ENCODE measurements around the gene ART4. TPM values are rescaled to one million over a fixed set of nuclear protein-coding genes. Genes with fewer than 3 reads are reported as not detected.
A peak's percentile ranks its signal among the peaks of the same experiment; 100 is the strongest.

The ART4 gene
- total RNA-seq, 1 donor from 2014 or later: 0.22 TPM

- Mint-ChIP-seq H3K4me3 (no peak within 1 kb of the TSS), H3K9me3 (no peaks in the 10 kb centered on the region), H3K36me3 (peaks cover 14% of the 10 kb centered on the region), H3K27me3 (no peaks in the 10 kb centered on the region), H3K27ac (no peak within 1 kb of the TSS), H3K4me1 (ENCODE audit: unreplicated experiment) (peaks cover 6% of the 10 kb centered on the region)
- DNase-seq (ENCODE audit: extremely low spot score, unreplicated experiment): peak; percentile 90
- TF ChIP-seq, protein P1, sequence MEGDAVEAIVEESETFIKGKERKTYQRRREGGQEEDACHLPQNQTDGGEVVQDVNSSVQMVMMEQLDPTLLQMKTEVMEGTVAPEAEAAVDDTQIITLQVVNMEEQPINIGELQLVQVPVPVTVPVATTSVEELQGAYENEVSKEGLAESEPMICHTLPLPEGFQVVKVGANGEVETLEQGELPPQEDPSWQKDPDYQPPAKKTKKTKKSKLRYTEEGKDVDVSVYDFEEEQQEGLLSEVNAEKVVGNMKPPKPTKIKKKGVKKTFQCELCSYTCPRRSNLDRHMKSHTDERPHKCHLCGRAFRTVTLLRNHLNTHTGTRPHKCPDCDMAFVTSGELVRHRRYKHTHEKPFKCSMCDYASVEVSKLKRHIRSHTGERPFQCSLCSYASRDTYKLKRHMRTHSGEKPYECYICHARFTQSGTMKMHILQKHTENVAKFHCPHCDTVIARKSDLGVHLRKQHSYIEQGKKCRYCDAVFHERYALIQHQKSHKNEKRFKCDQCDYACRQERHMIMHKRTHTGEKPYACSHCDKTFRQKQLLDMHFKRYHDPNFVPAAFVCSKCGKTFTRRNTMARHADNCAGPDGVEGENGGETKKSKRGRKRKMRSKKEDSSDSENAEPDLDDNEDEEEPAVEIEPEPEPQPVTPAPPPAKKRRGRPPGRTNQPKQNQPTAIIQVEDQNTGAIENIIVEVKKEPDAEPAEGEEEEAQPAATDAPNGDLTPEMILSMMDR (conservative IDR thresholded peaks at IDR 0.05): no peak
Measured at GRCh38 chr12:14803011-14803829, 40.1 kb downstream of the ART4 start, which contains the start of the genes C12orf60 and WBP11. C12orf60 (plus strand) TSS chr12:14803670; CDS start chr12:14822936, 19,266 bp downstream. WBP11 (minus strand) TSS chr12:14803478; CDS start chr12:14801383, 2,095 bp downstream.

DNA sequence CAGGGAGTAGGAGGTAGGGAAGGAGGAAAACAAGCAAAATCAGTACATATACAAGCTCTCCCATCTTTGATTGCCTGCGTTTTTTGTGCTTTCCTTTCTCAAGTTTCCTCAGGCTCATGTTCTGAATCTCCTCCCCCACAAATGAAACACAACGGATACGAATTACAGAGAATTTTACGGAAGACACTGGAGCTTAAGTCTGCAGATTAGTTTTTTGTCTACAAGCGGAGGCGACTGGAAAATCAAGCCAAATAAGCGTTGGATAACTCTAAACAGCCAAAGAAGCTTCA lies 40.7 kb downstream of the ART4 start:
- Mint-ChIP-seq H3K4me3 (no peak overlapping the region), H3K4me1 (ENCODE audit: unreplicated experiment) (peaks cover 6% of the 10 kb centered on the region), H3K27ac (no peak overlapping the region), H3K9me3 (no peaks in the 10 kb centered on the region), H3K27me3 (no peaks in the 10 kb centered on the region), H3K36me3 (peaks cover 19% of the 10 kb centered on the region)
- TF ChIP-seq, protein P1 (conservative IDR thresholded peaks at IDR 0.05): no peak
- no peak for DNase-seq (ENCODE audit: extremely low spot score, unreplicated experiment)

GRCh38 chr12:14802247-14802646 lies 41.1 kb downstream of the ART4 start:
- DNase-seq (ENCODE audit: extremely low spot score, unreplicated experiment): no peak
- no peaks in the 10 kb centered on the region for H3K9me3 Mint-ChIP-seq
- peaks cover 6% of the 10 kb centered on the region for H3K4me1 Mint-ChIP-seq (ENCODE audit: unreplicated experiment)
- H3K27me3 Mint-ChIP-seq: no peaks in the 10 kb centered on the region
- H3K27ac Mint-ChIP-seq: no peak overlapping the region
- TF ChIP-seq, protein P1 (conservative IDR thresholded peaks at IDR 0.05): no peak
- H3K4me3 Mint-ChIP-seq: no peak overlapping the region
- H3K36me3 Mint-ChIP-seq: peaks cover 24% of the 10 kb centered on the region

GRCh38 chr12:14795028-14795448 lies 48.3 kb downstream of the ART4 start:
- Mint-ChIP-seq H3K27me3 (no peaks in the 10 kb centered on the region), H3K4me3 (no peak overlapping the region), H3K4me1 (ENCODE audit: unreplicated experiment) (no peaks in the 10 kb centered on the region), H3K27ac (no peak overlapping the region), H3K9me3 (no peaks in the 10 kb centered on the region), H3K36me3 (peaks cover 71% of the 10 kb centered on the region)
- TF ChIP-seq, protein P1 (conservative IDR thresholded peaks at IDR 0.05): no peak
- DNase-seq (ENCODE audit: extremely low spot score, unreplicated experiment): no peak

- no peaks in the 10 kb centered on the region for H3K4me1 Mint-ChIP-seq (ENCODE audit: unreplicated experiment)
- H3K27ac Mint-ChIP-seq: no peak overlapping the region
- H3K27me3 Mint-ChIP-seq: no peaks in the 10 kb centered on the region
- TF ChIP-seq, protein P1 (conservative IDR thresholded peaks at IDR 0.05): no peak
- H3K4me3 Mint-ChIP-seq: no peak overlapping the region
- H3K36me3 Mint-ChIP-seq: peaks cover 46% of the 10 kb centered on the region
- H3K9me3 Mint-ChIP-seq: no peaks in the 10 kb centered on the region
- DNase-seq (ENCODE audit: extremely low spot score, unreplicated experiment): no peak
Measured at GRCh38 chr12:14785568-14785967, 57.8 kb downstream of the ART4 start.

All from type B pancreatic cell (in vitro differentiated cells).